Right renal cortex interstitium (tissue), 3 donors: ENCODE data around the gene CD6. TPM values are rescaled to one million over a fixed set of nuclear protein-coding genes. Genes with fewer than 3 reads are reported as not detected.

Experiments
- DNase-seq, 3 donors: peaks; one replicate each; pipeline ENCODE4 v3.0.0-alpha.2; 2013; ENCODE audit warnings: low read depth in 3 of 3, low spot score in 2 of 3
- polyA plus RNA-seq, 3 donors: library from polyadenylated mRNA; unstranded; fragments of 120-200 nt; gene quantifications; one replicate each; pipeline ENCODE4 v1.2.1, GENCODE V29; 2013; ENCODE audit not compliant: insufficient read length in 3 of 3

Gene CD6
- polyA plus RNA-seq, 3 donors: 0.82 to 1.5 (median 1.1) TPM

DNA sequence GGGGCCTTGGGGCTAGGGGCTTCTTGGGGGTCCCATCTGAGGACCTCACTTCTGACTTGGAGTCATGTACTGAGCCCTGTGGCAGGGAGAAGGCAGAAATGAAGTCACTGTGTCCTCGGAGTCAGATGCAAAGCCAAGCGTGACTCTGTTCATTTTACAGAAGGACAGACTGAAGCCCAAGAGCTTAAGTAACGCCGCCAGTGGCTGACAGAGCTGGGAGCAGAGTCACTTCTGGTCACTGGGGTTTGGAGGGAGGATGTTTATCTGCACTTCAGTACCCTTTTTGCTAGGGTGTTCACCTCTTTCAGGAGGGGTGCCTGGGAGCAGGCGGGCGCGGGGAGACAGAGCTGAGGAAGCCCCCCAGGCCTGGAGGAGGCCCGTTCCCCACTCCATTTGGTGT is 10.7 kb downstream of the CD6 start:
- DNase-seq: no peak

- DNase-seq: no peak
Observed at GRCh38 chr11:60984149-60984548, 12.7 kb downstream of the CD6 start.

DNA sequence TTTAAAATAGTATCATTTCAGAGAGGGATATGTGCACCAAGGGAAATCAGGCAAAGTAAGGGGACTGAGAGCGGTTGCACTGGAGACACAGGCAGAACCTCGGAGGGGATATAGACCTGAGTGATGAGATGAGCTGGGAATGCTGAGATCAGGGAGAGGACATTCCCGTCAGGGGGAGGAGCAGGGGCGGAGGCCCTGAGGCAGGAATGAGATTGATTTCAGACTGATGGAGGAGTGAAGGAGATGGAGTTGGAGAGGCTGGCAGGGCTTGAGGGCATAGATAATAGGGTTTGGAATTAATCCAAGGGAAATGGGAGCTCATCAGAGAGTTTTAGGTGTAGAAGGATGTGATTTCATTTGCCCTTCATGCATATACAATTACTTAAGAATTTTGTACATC is 13.2 kb downstream of the CD6 start:
- DNase-seq: no peak

DNA sequence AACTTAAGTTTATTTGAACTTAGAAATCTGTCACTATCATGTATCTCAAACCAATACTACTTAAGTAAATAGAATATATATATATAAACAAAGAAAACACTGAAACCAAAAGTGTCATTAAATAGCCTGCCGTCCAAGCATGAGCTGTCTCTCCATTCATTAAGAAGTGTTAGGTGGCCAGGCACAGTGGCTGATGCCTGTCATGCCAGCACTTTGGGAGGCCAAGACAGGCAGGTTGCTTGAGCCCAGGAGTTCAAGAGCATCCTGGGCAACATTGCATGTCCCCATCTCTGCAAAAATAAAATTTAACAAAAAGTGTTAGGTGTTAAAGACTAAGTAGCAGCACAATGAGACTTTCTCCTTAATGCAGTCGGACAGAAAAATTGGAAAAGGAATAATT is 14.0 kb downstream of the CD6 start:
- DNase-seq: no peak

- DNase-seq: no peak
Observed at GRCh38 chr11:60985991-60986915, 14.8 kb downstream of the CD6 start.

DNA sequence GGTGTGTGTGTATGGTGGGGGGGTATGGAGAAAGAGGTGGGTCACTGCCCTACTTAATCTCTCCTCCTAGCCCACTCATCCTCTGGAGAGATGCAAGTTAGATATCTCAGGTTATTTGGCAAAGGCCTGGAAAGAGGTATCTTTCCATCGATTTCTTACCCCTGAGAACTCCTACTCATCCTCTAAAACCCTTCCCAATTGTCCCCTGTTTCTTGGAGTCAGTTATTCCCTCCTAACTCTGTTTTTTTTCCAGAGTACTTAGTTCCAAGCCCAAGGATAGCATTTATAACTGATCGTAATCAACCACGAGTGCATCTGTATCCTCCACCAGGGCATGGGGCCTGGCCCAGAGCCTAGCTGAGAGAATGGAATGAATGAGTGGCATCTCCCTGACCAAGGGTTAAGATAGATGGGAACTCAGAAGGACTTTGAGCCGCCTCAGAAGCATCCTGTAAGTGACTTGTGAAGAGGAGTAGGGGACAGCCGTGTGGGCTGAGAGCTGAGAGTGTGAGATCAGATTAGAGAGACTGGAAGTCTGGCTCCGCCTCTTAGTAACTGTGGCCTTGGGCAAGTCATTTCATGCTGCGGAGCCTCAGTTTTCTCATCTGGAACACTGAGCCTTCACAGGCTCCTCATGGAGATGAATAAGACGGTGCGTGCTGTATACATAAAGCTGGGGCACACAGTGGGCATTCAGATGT is 16.2 kb downstream of the CD6 start:
- DNase-seq: no peak

DNA sequence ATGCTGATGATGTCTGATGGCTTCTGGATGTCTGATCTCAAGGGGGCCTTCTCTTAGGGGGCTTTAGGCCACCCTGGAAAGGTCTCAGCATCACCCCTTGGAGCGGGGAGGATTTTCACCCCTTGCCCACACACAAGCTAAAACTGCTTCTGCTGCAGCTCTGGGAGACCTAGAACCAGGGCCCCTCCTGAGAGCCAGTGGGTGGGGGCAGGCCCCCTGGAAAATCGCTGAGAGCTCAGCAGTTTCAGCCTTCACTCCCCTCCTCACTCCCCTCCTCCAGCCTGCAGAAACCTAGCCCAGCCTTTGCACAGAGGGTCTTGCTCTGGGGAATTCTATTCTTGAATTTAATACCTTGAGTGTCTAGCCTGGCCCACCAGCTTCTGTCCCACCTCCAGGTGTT is 17.2 kb downstream of the CD6 start:
- no peak for DNase-seq

GRCh38 chr11:60989093-60989650 is 17.7 kb downstream of the CD6 start:
- no peak for DNase-seq

DNA sequence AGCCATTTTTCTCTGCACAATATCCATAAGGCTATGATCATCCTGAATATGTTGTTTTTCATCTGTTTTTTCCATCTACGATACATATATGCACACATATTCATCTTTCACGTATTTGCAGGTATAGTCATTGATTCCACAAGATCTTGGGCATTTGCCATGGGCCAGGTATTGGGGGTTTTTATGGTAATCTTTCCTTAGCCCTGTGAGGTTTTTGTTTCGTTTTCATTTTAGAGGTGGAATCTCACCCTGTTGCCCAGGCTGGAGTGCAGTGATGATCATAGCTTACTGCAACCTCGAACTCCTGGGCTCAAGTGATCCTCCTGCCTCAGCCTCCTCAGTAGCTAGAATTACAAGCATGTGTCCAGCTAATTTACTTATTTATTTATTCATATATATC is 20.0 kb downstream of the CD6 start:
- DNase-seq: no peak

- no peak for DNase-seq
Observed at GRCh38 chr11:60992842-60993409, 21.4 kb downstream of the CD6 start.

- DNase-seq: no peak
Observed at GRCh38 chr11:60993615-60994014, 22.1 kb downstream of the CD6 start.

GRCh38 chr11:60994541-60995080 is 23.1 kb downstream of the CD6 start:
- no peak for DNase-seq

- DNase-seq: no peak
Observed at GRCh38 chr11:60995798-60996197, 24.3 kb downstream of the CD6 start.

DNA sequence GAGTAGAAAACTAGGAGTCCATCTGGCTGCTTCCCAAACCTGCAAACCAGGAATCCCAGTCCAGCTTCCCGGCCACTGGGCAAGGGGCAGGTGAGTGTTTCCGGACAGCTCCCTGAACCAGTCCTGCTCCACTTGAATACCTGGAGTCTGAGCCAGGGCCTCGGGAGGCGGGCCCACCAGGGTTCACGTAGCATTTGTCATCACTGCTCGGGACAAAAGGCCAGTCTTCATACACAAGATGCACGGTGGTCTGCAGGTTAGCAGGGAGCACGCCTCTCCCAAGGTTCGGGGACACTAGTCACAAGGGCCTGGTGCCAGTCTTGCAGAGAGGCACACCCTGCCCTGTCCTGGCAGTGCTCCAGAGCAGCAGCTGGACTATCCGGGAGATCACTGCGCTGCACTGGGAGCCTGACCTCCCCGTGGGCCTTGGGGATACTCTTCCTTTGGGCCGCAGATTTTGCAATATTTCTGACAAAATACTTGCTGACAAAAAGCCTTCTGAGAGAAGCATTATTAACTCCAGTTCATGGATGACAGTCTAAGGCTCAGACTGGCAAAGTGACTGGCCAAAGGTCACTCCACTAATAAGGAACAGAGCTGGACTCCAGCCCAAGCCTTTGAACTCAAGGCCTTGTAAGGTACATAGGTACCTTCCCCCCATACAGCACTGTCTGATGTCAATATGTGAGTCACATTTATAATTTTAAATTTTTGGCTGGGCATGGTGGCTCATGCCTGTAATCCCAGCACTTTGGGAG is 25.1 kb downstream of the CD6 start:
- DNase-seq: no peak

GRCh38 chr11:61000426-61000825 is 28.9 kb downstream of the CD6 start:
- no peak for DNase-seq

GRCh38 chr11:61001931-61002330 is 30.5 kb downstream of the CD6 start:
- DNase-seq: no peak

DNA sequence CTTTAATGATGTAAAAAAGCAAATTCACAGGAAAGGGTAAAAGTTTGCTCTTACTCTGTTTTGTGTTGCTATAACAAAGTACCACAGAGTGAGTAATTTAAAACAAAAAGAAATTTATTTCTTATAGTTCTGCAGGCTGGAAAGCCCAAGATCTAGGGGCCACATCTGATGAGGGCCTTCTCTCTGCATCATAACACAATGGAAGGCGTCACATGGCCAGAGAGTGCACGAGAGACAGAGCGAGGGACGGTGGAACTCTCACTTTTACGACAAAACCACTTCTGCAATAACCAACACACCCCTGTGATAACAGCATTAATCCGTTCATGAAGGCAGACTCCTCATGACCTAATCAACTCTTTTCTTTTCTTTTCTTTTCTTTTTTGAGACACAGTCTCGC is 31.1 kb downstream of the CD6 start:
- no peak for DNase-seq

DNA sequence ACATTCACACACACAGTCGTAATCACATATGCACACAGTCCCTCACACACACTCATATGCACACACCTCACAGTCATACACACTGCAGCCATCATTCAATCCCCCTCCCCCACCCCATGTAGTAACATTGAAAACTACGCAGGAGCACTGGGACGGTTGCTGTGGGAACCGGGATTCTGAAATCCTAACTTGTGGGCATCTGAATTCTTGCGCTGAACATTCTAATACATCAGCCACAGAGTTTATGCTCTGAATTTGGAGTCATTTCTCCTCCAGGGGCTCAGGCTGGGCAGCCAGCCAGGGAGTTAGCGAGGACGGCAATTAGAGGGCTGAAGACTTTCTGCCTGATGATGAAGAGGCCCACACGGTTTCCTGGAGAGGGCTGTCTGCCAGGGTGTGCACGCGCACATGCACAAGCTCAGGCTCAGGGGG is 32.7 kb downstream of the CD6 start:
- DNase-seq: no peak

- no peak for DNase-seq
Observed at GRCh38 chr11:61004761-61005181, 33.3 kb downstream of the CD6 start.

DNA sequence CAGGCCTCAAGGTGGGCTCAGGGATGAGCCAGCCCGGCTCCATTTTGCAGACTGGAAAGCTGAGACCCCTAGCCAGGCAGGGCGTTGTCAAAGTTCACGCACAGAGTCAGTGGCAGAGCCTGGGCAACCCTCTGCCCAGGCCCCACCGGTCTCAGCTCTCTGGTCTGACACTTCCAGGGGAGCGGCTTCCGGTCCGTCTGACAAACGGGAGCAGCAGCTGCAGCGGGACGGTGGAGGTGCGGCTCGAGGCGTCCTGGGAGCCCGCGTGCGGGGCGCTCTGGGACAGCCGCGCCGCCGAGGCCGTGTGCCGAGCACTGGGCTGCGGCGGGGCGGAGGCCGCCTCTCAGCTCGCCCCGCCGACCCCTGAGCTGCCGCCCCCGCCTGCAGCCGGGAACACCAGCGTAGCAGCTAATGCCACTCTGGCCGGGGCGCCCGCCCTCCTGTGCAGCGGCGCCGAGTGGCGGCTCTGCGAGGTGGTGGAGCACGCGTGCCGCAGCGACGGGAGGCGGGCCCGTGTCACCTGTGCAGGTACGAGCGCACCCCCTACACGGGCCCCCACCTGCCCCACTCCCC is 36.0 kb downstream of the CD6 start:
- no peak for DNase-seq
